SK-N-SH (cell line): Measurements from ENCODE around the gene ABCC5.

Source experiments
- GATA2 ChIP-seq: sonication (generic); formaldehyde crosslinking; IDR thresholded peaks from 2 replicates; pipeline ENCODE4 v1.5.0; 2020; ENCODE audit warnings: mild to moderate bottlenecking, missing genetic modification reagents
- TF ChIP-seq, protein P1 (sequence below): fragments of 200-600 bp; sonication (generic); IDR thresholded peaks from 2 replicates; pipeline ENCODE4 v1.6.1; 2017; ENCODE audit warnings: antibody characterized with exemption, mild to moderate bottlenecking, moderate library complexity

DNA sequence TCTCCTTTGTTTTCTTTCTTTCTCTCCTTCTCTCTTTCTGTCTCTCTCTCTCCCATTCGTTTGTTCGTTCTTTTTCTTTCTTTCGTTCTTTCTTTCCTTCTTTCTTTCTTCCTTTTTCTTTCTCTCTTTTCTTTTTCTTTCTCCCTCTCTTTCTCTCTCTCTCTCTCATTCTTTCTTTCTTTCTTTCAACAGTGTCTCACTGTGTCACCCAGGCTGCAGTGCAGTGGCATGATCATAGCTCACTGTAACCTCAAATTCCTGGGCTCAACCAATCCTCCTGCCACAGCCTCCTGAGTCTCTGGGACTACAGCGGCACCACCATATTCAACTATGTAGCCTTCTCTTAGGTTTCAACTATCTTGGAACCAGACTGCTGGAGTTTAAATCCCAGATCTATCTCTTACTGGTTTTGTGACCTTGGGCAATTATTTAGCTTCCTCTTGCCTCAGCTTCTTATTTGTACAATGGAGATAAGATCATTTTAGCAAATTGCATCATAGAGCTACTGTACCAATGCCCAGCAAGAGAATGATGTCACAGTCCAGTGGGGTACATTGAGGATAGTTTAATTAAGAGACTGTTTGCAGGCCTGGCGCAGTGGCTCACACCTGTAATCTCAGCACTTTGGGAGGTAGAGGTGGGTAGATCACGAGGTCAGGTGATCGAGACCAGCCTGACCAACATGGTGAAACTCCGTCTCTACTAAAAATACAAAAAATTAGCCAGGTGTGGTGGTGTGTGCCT, 105.7 kb downstream of the ABCC5 start:
- TF ChIP-seq, protein P1, sequence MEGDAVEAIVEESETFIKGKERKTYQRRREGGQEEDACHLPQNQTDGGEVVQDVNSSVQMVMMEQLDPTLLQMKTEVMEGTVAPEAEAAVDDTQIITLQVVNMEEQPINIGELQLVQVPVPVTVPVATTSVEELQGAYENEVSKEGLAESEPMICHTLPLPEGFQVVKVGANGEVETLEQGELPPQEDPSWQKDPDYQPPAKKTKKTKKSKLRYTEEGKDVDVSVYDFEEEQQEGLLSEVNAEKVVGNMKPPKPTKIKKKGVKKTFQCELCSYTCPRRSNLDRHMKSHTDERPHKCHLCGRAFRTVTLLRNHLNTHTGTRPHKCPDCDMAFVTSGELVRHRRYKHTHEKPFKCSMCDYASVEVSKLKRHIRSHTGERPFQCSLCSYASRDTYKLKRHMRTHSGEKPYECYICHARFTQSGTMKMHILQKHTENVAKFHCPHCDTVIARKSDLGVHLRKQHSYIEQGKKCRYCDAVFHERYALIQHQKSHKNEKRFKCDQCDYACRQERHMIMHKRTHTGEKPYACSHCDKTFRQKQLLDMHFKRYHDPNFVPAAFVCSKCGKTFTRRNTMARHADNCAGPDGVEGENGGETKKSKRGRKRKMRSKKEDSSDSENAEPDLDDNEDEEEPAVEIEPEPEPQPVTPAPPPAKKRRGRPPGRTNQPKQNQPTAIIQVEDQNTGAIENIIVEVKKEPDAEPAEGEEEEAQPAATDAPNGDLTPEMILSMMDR = no peak
- TF ChIP-seq GATA2 (CRISPR knock-in tag) = no peak
